GM21619 (cell line): ENCODE data around the gene CPT2.
A peak's percentile ranks its signal among the peaks of the same experiment; 100 is the strongest.

Experiments
- ATAC-seq: cut with Tn5 transposase; IDR thresholded peaks from one replicate; pipeline ENCODE4 v1.9.1; 2021; ENCODE audit not compliant: unreplicated experiment

Gene CPT2

GRCh38 chr1:53214376-53214940, 17.8 kb downstream of the CPT2 start:
- ATAC-seq, result no peak

GRCh38 chr1:53218201-53218600, 21.6 kb downstream of the CPT2 start:
- no peak for ATAC-seq

DNA sequence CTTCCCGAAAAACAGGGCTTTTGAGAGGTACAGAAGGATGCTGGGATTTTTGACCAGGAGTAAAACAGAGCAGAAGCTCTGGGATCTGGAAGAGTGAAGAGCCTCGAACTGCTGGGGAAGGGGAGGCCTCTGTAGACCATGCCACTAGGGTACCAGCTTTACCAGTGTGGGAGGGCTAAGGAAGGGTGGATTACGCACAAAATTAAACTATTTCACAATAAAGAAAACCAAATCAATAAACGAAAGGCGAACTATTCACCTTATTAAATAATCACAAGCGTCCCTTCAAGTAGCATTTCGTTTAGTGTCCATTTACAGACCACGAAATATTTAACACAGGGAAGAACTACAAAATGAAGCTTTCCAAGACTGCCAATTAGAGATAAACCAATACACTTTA, 23.1 kb downstream of the CPT2 start:
- ATAC-seq, result no peak

GRCh38 chr1:53220171-53220961, 23.7 kb downstream of the CPT2 start, which contains the start of gene CZIB:
Gene CZIB (minus strand): TSS chr1:53220634. CDS start chr1:53220575, 59 bp downstream.
- ATAC-seq, result peak; percentile 86

- no peak for ATAC-seq
These were observed 24.3 kb downstream of the CPT2 start for GRCh38 chr1:53220962-53221286.

DNA sequence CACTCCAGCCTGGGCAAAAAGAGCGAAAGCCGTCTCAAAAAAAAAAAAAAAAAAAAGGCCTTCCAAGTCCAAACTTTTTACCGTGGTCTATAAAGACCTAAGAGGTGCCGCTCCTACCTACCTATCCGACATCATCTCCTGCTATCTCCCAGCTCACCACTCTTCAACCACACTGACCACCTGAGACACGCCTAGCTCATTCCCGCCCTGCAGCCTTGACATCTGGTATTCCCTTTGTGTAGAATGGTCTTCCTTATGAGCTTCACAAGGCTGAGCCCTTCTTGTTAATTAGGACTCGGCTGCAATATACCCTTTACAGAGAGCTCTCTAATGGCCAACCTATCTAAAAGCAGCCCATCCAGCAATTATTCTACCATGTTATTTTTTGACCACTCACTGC, 41.0 kb downstream of the CPT2 start:
- no peak for ATAC-seq

- peak; percentile 98 for ATAC-seq
These were observed 41.9 kb downstream of the CPT2 start, which contains the start of gene MAGOH for GRCh38 chr1:53238197-53239155. Gene MAGOH (minus strand): TSS chr1:53238518. CDS start chr1:53238448, 70 bp downstream.

- no peak for ATAC-seq
These were observed 45.2 kb downstream of the CPT2 start for GRCh38 chr1:53241828-53242227.

GRCh38 chr1:53242381-53242780, 45.8 kb downstream of the CPT2 start:
- ATAC-seq, result no peak

- ATAC-seq, result no peak
These were observed 47.5 kb downstream of the CPT2 start for GRCh38 chr1:53244141-53244540.

GRCh38 chr1:53246261-53247134, 49.9 kb downstream of the CPT2 start:
- no peak for ATAC-seq

DNA sequence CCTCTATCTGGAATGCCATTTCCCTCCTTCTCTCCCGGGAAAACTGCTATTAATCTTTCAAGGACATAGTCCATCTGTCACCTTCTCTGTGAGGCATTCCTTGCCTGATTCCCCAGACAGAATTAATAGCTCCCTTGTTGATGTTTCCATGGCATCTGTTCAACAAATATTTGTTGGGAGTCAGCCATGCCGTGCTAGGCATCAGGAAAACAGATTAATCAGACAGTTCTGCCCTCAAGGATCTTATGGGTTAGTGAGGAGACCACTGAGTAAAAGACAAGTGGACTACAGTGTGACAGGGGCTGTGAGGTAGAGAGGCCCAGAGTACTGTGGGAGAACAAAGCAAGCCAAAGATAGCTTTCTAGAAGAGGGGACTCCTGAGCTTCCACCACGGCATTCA, 53.1 kb downstream of the CPT2 start:
- no peak for ATAC-seq

DNA sequence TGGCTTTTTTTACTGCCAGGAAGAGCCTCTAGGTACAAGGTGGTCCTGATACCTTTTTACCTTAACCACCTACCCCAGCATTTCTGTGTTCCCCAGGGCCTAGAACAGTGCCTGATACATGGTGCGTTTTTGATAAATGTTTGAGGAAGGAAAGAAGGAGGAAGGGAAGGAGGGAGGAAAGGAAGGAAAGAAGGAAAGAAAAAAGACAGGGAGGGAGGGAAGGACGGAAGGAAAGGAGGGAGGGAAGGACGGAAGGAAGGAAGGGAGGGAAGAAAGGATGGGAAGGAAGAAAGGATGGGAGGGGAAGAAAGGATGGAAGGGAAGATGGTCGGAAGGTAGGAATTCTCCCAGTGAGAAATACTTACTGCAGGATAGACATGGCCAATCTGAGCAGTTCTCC, 53.7 kb downstream of the CPT2 start:
- ATAC-seq, result no peak

DNA sequence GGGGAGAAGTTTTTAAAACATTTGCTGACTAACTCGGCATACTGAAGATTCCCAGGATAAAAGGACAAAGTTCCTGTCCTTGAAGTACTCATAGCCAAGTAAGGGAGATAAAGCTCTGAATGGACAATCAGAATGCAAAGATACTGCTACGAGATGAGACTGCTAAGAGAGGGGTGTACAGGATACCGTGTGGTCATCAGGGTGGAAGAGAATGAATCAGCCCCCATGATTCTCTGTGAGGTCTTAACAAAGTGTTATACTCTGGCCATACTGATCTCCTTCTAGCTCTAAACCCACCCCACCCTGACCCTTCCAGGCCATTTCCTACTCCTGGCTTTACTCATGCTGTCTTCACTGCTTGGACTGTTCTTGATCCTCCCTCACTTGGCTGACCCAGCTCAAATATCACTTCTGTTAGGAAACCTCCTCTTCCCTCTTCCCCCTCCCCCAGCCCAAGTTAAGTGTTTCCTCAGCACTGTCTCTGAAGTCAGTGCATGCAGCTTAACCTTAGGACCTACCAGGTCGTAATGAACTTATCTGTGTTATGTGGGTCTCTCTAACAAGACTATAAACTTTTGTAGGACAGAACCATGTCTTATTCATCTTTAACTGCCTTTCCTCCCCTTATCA, 57.5 kb downstream of the CPT2 start:
- no peak for ATAC-seq

DNA sequence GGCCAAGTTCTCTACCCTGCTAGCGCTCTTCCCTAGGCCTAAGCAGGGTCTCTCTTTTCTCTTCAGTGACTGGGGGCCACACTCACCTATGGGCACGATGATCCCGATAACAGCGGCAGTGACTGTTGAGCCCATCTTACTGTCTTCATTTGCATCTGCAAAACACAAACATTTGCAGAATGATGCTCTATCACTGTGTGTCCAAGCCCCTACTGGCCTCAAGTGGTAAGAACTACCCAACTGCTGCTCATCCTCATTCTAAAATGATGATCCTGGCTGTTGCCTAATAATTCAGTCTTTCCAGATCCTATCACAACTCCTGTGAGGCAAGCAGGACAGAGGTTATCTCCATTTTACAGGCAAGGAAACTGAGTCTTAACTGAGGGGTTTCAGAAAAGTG, 58.4 kb downstream of the CPT2 start:
- no peak for ATAC-seq

DNA sequence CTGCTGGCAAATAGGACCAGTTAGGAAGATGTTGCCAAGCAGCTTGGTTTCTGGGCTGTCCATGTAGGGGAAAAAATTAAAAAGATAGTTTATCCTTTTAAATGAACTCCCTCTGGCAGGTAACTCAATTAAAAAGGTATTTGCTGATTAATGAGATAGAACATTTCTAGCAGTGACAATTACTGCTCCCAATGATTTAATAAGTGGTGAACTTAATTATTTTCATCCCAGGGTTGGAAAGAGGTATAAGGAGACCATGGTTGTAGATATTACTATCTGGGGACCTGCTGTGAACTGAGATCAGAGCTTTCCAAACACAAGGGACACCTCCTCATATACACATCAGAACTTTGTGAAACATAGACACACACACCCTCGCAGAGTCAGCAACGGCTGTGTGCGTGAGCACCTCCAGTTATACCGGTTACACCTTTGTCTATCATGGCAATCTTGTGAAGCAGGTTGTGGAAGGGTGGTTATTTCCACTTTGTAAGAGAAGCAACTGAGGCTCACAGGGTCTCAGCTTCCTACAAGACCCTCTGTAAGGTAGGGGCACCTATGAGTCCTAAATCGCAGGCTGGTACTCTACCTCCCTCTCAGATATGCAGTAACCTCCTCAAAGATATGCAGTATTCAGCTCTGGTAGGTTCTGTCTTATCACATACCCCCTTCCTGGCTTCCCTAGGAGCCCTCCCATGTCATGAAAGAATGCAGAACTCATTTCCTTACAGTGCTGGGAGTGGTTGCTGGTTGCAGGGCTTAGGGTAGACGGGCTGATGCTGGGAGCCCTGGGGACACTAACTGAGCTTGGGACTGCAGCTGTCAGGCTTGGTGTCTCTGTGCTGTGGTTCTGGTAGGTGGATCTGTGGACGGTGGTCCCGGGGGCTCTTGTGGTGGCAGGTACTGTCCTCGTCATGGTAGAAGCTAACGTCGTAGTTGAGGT, 60.2 kb downstream of the CPT2 start:
- ATAC-seq, result no peak

DNA sequence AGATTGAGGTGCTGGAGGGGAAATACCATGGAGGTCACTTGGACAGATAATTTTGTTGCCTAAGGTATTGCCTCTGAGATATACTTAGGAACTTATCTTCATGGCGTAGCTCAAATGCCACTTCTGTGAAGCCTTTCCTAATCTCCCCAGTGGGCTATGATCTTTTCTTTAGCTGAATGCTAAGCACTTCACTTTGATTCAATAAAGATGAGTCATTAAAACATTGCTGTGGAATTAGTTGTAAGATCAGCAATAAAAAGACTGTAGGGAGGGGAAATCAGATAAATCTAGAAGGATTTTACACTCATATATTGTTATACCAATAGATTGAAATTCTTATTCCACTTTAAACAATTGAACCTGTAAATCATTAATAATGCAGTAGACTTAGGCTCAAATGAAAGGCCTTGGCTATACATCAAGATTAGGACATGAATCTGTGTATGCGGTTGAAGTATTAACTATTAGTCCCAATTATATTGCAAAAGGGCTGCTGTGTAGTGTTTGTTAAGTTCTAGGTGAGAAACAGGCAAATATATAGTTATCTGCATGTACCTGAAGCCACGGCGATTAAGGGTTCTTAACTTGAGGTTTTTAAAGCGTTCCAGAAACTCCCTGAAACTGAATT, 60.9 kb downstream of the CPT2 start:
- ATAC-seq, result no peak

GRCh38 chr1:53258216-53258615, 61.6 kb downstream of the CPT2 start:
- no peak for ATAC-seq

GRCh38 chr1:53259932-53260331, 63.3 kb downstream of the CPT2 start:
- ATAC-seq, result peak; percentile 47
